ENCODE results near the gene ITGA7.

Gene ITGA7, protein sequence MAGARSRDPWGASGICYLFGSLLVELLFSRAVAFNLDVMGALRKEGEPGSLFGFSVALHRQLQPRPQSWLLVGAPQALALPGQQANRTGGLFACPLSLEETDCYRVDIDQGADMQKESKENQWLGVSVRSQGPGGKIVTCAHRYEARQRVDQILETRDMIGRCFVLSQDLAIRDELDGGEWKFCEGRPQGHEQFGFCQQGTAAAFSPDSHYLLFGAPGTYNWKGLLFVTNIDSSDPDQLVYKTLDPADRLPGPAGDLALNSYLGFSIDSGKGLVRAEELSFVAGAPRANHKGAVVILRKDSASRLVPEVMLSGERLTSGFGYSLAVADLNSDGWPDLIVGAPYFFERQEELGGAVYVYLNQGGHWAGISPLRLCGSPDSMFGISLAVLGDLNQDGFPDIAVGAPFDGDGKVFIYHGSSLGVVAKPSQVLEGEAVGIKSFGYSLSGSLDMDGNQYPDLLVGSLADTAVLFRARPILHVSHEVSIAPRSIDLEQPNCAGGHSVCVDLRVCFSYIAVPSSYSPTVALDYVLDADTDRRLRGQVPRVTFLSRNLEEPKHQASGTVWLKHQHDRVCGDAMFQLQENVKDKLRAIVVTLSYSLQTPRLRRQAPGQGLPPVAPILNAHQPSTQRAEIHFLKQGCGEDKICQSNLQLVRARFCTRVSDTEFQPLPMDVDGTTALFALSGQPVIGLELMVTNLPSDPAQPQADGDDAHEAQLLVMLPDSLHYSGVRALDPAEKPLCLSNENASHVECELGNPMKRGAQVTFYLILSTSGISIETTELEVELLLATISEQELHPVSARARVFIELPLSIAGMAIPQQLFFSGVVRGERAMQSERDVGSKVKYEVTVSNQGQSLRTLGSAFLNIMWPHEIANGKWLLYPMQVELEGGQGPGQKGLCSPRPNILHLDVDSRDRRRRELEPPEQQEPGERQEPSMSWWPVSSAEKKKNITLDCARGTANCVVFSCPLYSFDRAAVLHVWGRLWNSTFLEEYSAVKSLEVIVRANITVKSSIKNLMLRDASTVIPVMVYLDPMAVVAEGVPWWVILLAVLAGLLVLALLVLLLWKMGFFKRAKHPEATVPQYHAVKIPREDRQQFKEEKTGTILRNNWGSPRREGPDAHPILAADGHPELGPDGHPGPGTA

DNA sequence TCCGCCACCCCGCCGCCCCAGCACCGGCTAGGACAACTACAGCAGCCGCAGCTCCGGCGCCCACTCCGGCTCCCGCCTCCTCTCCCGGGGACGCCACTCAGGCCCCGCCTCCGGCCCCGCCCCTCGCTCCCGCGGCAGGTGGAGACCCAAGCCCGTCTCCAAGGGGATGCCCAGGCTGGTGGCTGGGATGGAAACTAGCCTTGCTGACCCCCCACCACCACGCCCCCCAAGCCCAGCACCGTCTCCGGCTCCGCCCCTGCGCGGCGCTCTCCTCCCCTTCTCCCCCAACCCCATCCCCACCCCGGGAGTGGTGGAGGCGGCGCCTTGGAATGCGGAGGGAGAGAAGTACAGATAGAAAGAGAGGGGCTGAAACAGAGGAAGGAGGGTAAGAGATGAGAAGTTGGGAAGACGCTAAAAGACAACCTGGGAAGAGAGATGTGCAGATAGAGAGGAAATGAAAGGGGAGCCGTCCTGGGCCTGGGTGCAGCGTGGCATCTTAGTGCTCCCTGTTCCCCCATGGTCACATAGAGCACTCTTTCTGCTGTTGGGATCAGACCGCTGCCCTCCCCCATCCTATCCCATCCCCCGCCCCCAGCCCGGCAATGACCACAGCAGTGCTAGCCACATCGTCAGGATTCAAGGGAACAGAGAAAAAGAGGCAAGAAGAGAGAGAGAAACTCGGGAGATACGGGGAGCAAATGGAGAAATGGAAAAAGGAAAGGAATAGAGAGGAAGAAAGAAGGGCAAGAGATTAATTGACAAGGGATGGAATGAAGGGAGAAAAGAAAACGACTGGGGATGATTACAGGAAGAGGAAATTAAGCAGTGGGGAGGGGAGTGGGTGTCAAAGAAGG lies at the start of gene ITGA7:
ITGA7 (minus strand) TSS at position 64 of the 854 bp plus-strand sequence. CDS start 222 bp downstream, outside the sequence.
- DNase-seq (ENCODE audit: low read depth in 2 of 2) = peak; percentile 34 to 40

DNA sequence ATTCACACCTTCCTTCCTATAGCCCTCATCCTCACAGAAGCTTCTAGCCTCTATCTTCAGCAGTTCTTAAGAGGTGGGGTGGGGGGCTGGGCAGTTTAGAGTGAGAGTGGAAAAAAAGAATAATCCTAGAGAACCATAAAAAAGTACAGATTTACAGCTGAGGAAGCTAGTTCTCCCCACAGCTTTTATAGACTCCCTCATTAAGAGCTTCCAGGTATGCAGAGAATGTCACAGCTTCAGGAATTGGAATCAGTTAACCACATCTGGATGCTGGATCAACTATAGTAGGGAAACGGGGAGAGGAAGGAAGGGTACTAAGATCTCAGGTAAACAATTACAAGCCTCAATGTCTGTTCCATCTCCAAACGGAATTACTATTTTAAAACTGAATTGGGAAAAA lies 47.5 kb upstream of the ITGA7 start:
- no peak for DNase-seq (ENCODE audit: low read depth in 2 of 2)

DNA sequence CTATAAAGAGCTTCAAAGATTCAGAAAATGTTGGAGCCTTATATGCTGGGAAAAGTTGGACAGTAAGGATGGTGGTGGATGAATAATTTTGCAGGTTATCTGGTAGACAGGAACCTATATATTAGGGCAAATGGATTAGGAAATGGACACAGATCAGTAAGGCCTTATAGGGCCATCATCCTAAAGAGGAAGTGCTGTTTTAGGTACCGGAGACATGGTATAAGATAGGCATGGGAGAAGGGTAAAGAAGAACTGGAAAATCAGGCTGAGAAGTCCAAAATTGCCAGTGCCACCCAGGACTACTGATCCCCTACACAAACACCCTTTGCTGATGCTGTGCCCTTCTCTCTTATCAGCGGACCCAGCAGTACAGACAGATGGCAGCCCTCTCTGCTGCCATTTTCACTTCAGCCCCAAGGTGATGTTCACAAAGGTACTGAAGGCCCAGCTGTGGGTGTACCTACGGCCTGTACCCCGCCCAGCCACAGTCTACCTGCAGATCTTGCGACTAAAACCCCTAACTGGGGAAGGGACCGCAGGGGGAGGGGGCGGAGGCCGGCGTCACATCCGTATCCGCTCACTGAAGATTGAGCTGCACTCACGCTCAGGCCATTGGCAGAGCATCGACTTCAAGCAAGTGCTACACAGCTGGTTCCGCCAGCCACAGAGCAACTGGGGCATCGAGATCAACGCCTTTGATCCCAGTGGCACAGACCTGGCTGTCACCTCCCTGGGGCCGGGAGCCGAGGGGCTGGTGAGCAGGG lies 40.7 kb upstream of the ITGA7 start:
- DNase-seq (ENCODE audit: low read depth in 2 of 2) = no peak

DNA sequence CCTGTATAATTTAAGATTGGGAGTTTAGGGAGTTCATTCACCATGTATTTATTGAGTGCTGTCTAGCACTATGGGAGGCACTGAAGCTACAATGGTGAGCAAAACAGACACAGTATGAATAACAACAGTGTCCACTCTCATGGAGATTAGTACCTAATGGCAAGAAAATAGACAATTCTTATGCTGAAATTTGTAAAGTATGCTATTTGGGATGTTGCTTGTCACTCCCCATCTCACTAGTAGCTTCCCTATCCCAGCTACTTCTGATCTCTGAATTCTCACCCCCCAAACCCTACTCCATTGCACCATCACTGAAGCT lies 39.2 kb upstream of the ITGA7 start:
- DNase-seq (ENCODE audit: low read depth in 2 of 2) = no peak

DNA sequence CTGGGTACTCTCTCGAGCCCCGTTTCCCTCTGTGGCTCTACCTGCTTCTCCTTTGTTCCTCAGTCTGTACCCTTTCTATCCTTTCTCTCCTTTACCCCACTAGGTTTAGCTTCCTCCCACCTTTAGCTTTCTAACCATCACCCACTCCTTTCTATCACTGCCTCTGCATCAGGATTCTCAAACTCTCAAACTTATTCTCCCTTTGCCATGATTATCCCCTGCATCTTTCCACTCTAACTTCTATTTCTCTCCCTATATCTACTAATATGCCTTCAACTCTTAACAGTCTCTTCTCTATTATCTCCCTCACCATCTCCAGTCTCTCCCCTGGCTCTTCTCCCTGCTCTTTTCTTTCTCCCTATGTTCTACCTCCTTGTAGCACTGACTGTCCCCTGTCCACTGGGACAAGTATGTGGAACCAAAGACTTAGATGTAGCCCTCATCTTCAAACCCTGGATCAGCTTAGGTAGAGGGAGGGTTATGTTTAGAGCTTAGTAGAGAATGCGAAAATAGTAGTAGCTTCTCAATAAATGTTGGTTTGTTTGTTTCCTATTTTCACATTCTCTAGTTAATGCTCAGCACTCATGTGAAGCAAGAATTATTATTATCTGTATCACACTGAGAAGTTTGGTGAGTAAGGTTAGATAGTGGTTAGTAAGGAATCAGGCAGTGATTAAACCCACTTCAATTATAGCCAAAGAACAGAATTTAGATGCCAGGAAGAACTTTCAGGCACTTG lies 38.6 kb upstream of the ITGA7 start:
- DNase-seq (ENCODE audit: low read depth in 2 of 2) = no peak

DNA sequence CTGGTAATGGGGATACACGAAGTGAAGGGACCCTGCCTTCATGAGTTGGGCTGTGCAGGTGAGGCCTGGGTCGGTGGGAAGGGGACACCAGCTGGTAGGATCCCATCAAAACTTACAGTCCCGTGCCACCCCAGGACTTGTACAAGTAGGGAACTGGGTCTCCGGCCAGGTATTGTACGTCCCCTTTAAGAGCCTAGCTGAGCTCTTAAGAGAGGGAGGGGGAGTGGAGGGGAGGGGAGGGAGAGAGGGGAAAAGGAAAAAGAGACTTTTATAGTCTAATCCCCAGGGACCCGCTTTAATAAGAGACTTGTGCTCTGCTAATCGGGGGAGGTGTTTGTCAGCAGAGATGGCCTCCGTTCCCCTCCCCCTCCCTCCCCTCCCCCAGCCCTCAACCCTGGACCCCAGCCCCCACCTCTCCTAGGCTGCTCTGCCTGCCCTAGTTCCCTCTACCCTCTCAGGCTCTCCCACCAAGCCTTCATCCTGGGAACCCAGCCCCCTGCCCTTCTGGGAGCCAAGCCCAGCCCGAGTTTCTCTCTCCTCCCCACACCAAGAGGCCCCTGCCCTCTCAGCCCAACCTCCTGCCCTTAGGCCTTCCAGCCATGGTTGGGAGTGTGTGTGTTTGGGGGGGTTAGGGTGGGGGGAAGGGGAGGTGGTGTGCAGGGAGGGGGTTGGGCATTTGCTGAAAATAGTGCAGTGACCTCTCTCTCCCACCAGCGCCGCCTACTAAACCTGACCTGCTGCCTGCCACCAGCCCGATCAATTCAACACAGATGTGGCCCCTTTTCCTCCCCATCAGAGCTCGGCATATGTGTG lies 37.9 kb upstream of the ITGA7 start:
- DNase-seq (ENCODE audit: low read depth in 2 of 2) = no peak

DNA sequence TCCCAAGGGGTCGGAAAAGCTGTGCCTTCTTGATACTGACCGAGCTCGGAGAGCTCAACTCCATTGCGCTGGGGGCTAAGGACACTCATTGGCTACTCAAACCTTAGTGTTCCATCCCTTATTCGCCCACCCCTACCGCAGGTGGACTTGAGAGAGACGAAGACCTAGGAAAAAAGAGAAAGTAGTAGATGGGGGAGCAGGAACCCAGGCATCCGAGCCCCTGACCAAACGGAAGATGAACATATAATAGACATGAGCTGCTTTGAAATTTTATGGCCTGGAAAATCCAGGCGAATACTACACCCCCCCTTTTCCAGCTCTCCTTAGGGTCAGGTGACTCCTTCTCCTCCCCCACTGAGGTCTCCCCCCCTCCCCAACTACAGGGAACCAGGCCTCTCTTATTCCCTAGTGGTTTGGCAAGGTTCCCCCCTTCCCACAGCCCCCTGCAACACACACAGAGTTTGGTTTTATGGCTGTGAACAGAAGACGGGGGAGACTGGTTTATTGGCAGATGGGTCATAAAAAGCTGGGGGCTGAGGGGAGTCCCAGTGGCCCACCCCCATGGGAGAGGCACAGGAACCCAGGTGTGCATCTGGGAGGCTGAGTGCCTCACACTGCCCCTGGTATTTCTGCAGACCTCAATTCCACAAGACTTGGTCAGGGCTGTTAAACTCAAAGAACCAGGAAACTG lies 36.8 kb upstream of the ITGA7 start:
- DNase-seq (ENCODE audit: low read depth in 2 of 2) = no peak

DNA sequence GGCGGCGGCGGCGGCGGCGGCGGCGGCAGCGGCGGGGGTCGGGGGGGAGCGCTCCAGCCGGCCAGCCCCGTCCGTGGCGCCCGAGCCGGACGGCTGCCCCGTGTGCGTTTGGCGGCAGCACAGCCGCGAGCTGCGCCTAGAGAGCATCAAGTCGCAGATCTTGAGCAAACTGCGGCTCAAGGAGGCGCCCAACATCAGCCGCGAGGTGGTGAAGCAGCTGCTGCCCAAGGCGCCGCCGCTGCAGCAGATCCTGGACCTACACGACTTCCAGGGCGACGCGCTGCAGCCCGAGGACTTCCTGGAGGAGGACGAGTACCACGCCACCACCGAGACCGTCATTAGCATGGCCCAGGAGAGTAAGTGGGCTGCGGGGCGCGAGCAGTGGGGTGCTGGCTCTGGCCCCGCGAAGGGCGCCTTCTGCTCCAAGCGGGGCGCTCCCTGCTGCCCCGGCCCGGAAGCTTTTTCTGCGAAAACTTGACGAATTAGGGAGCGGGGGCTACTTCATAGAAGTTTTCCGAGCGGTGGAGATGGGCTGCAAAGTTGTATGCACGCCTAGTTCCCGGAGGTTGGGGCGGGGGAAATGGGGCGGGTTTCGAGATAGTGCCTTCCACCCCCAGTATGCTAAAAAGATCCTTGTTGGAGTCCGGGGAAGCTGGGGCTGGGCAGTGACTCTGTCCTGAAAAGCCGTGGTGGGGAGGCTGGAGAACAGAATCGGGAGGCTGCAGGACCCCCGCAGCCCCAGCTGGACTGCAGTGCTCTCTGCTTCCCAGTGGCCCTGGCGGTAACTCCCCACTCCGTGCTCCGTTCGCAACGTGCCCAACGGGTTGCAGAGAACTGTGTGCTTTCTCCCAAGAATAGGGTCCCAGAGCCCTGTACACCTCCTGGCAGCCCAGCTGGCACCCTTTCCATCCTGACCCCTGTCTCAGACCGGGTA lies 36.0 kb upstream of the ITGA7 start:
- no peak for DNase-seq (ENCODE audit: low read depth in 2 of 2)

DNA sequence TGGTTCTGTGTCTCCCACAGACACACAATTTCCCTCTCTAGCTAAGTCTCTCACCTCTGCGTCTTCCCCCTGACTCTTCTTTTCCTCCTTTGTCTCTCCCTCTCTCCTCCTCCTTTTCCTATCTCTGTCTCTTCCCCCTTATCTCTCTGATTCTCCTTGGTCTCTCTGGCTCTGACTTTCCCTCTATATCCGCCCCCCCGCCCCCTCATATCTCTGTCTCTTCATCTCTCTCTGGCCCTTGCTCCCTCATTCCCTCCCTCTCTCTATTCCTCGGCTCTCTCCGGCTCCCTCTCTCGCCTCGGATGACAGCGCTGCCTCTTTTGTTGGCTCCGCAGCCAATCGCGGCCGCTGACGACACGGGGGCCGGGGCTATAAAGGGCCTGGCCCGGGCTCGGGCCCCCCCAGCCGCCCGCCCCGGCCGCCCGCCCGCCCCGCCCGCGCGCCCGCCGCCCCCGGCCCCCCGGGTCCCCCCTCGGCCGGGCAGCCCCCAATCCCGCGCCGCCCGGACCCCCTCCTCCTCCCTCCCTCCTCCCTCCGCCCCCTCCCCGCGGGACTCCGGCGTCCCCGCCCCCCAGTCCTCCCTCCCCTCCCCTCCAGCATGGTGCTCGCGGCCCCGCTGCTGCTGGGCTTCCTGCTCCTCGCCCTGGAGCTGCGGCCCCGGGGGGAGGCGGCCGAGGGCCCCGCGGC lies 35.2 kb upstream of the ITGA7 start, which contains the start of gene GDF11:
GDF11 (plus strand) TSS at position 404 of the 687 bp plus-strand sequence; CDS start at position 599, 195 bp downstream.
- peak in 1 of 2 donors; percentile 56 for DNase-seq (ENCODE audit: low read depth in 2 of 2)

DNA sequence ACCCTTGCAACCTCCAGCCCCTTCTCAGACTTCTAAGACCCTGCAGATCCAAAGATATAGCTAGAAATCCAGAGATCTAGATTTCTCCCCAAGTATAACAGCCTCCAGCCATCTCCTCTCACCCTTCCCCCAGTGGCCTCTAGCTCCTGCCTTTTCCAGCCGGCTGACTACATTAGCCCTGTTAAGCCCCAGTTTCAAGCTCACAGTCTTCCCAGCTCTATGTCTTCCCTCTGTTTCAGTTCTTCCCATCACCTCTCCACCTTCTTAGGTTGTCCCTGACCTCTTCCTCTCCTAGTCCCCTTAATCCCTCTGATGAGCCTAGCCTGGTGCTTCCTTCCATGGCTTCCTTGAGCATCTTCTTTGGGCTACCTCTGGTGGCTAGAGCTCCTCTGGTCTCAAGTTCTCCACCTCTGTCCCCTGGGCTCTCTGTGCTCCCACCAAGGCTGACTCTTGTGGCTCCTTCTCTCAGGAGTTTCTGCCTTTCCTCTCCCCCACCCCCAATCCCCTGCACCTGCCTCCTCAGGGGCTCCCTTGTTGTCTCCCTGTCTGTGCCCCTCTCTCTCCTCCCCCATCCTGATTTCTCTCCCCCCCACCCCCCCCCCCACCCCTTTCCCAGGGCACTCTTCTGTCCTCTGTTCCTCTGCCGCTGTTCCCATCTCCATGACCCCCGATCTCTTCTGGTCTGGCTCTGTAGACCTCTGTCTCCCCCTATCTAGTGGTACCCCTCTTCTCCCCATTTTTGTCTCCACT lies 34.4 kb upstream of the ITGA7 start:
- DNase-seq (ENCODE audit: low read depth in 2 of 2) = no peak

DNA sequence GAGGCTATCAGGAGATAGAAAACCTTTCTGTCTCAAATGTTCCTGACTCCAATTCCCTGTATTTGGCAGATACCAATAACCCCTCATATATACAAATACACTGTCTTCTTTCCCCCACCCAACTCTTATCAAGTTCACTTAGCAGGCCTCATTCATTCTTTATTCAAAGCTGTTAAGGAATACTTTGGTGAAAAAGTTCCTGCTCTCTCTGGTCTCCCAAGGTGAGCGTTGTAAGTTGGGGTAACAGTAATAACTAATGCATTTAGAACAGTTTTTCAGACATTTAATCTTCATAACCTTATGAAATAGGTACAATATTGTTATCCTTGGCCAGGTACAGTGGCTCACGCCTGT lies 31.3 kb upstream of the ITGA7 start:
- DNase-seq (ENCODE audit: low read depth in 2 of 2) = no peak

DNA sequence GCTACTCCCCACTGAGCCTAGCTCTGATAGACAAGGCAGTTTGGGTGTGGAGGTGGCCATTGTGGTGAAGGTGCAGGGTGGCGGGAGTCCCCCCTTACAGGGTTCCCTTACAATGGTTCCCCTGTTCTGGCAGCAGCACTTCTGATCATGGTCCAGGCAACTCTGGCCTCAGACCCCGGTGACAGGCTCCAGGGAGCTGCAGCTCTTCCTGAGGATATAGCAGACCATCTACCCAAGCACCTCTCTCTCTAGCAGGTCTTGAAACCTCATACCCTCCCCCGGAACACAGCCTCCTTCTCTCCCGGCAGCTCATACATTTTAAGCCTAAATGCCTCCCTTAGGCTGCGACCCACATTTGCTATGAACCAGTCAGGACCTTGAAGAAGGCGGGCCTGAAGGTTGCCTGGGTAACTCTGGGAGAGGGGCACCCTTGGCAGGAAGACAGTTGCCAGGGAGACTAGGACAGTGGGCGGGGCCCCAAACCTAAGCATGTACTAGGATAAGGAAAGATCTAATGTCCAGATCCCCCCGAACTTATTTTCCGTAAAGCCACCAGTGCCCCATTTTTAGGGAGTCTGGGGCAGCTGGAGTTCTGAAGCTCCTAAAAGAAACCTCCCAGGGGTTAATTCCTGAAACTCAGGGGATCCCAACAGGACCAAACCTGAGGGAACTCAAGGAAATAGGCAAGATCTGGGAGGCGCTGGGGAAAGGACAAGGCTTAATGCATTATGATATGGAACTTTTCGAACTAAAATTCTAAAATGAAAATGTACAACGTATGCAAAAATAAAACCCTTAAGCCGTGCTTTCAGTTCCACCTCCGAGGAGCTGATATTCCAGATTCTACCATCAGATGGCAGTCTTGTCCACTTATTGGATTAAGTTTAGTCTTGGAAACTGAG lies 30.7 kb upstream of the ITGA7 start:
- DNase-seq (ENCODE audit: low read depth in 2 of 2) = peak in 1 of 2 donors; percentile 61

DNA sequence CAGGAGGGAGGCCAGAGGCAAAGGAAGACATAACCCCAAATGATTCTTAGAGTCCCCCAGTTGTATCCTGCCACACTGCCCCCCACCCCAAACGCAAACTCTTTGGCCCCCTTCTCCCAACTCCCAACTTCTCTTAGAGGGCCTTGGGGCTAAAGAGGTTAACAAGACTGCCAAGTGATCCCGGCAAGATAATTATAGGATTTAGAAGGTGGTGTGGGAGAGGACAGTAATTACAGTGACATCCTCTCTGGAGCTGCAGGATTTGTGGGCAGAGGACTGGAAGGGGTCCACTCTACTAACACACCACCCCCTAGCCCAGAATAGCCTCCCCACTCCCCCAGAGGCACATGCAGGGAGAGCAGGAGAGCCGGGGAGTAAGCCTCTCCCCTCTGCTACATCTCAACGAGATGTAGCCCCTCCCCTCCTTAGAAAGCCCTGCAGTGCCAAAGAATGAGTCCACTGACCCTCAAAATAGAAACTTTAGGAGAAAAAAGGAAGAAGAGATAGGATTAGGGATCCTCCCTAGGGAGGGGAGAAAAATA lies 29.9 kb upstream of the ITGA7 start:
- DNase-seq (ENCODE audit: low read depth in 2 of 2) = no peak

DNA sequence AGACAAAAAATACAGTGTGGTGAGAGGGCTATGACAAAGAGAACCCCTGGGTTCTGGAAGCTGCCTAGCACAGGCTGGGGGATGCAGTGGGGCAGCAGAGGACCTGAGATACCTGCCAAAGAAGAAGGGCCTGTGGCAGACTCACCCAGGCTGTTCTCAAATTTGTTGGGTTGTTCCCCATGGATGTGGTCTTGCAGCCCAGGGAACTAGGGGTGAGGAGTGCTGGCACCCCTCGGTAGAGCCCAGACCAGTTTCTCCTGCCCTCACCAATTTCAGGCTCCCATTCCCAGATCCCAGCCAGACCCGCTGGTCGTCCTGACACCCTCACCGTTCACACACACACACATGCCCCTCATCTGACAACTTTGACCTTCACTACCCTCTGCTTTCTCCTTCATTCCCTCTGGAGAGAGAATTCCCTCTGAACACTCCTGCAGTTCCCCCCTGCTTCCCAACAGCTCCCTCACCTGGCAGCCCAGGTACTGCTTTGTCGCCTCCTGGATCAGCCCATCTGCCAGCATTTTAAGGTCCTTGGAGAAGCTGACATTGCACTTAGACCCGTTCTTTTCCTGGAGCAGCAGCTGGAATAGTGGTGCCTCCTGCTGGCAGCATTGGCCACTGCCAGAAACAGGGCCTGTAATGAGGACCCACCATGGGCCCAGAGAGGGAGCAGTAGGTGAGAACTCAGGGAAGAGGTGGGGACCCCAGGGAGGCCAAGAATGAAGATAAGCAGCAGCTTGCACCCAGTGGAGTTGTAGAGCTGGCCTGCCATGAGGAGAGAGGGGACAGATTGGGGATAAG lies 29.3 kb upstream of the ITGA7 start:
- DNase-seq (ENCODE audit: low read depth in 2 of 2) = no peak
